ENCODE data around the gene DNPEP. TPM values are rescaled to one million over a fixed set of nuclear protein-coding genes. Genes with fewer than 3 reads are reported as not detected.

Gene DNPEP
- total RNA-seq, 4 donors from 2014 or later: 44.9 to 102 (median 61.6) TPM

DNA sequence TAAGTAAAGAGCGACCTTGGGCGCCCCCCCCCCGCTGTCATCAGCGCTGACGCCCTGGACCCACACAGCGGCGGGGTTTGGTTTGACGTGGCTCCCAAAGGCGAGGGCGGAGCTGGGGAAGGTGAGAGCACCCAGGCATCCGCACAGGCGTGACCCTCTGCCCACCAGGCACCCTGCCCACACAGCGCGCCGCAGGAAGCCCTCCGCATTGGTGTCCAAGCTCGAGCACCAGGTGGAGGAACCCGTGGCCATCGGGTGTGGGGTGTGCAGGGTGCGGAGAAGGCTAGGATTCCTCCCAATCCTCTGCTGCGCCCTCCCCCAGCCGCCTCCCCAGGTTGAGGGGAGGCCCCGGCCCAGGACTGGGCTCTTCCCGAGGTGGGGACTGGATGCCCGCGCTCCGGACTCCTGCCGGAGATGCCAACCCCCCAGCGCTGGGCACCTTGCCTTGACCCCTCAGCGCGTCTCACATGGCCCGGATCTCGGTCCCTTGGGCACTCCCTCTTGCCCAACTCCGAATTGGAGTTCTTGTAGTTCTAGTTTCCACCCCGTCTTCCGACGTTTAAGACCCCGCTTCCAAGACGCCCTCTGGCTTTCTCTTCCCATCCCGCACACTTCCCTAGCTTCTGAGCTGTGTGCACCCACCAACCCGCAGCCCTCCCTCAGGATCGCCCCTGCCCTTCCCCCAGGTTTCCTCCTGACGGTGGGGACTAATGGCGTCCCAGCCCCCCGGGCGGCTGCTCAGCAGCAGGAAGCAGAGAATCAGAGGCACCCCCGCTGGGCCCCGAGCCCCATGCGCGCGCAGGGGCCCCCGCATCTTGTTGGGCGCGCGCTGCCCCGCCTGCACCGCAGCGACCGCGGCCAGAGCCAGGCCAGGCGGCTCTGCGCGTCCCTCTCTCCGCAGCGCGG lies 29.3 kb downstream of the DNPEP start:
- Histone ChIP-seq H3K4me3 (peak overlapping the region in 2 of 4 donors; percentile 8 to 30), H3K36me3 (no peaks in the 10 kb centered on the region), H3K4me1 (peaks cover 11 to 14% (median 11%) of the 10 kb centered on the region in 4 donors), H3K27me3 (peaks cover 0 to 65% (median 22%) of the 10 kb centered on the region in 4 donors), H3K27ac (replicated peaks in 1 of 4) (no peak overlapping the region), H3K9me3 (no peaks in the 10 kb centered on the region)
- WGBS: 6% methylated on average over 38 of the region's 66 CpGs
- no peak for TF ChIP-seq POLR2AphosphoS5 (IDR thresholded peaks at IDR 0.05)
- no peak for TF ChIP-seq EP300 (IDR thresholded peaks at IDR 0.05)
- TF ChIP-seq, protein P1, sequence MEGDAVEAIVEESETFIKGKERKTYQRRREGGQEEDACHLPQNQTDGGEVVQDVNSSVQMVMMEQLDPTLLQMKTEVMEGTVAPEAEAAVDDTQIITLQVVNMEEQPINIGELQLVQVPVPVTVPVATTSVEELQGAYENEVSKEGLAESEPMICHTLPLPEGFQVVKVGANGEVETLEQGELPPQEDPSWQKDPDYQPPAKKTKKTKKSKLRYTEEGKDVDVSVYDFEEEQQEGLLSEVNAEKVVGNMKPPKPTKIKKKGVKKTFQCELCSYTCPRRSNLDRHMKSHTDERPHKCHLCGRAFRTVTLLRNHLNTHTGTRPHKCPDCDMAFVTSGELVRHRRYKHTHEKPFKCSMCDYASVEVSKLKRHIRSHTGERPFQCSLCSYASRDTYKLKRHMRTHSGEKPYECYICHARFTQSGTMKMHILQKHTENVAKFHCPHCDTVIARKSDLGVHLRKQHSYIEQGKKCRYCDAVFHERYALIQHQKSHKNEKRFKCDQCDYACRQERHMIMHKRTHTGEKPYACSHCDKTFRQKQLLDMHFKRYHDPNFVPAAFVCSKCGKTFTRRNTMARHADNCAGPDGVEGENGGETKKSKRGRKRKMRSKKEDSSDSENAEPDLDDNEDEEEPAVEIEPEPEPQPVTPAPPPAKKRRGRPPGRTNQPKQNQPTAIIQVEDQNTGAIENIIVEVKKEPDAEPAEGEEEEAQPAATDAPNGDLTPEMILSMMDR (IDR thresholded peaks at IDR 0.05): no peak
- no peak for TF ChIP-seq POLR2A (IDR thresholded peaks at IDR 0.05; ENCODE audit: low read depth)
- DNase-seq (ENCODE audit: extremely low spot score): no peak
- intact Hi-C loops (cut with DNase I): no loop called here

DNA sequence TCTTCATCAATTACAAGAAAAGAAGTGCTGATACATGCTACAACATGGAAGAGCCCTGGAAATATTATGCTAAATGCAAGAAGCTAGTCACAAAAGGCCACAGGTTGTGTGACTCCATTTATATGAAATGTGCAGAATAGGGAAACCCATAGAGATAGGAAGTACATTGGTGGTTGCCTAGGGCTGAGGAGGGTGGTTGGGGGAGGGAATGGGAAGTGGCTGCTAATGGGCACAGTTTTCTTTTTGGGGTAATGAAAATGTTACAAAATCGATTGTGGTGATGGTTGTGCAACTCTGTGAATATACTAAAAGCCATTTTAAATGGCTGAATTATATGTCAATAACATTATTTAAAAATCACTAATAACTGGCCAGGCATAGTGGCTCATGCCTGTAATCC lies 30.9 kb downstream of the DNPEP start:
- H3K9me3 ChIP-seq: no peaks in the 10 kb centered on the region
- H3K27ac ChIP-seq (replicated peaks in 1 of 4): no peak overlapping the region
- intact Hi-C loops (cut with DNase I): no loop called here
- peaks cover 11 to 14% (median 11%) of the 10 kb centered on the region in 4 donors for H3K4me1 ChIP-seq
- DNase-seq (ENCODE audit: extremely low spot score): no peak
- TF ChIP-seq, protein P1 (IDR thresholded peaks at IDR 0.05): no peak
- no peak for TF ChIP-seq POLR2A (IDR thresholded peaks at IDR 0.05; ENCODE audit: low read depth)
- TF ChIP-seq EP300 (IDR thresholded peaks at IDR 0.05): no peak
- no peak for TF ChIP-seq POLR2AphosphoS5 (IDR thresholded peaks at IDR 0.05)
- WGBS: 86% methylated on average over 1 of the region's 1 CpG
- peaks cover 0 to 81% (median 22%) of the 10 kb centered on the region in 4 donors for H3K27me3 ChIP-seq
- no peaks in the 10 kb centered on the region for H3K36me3 ChIP-seq
- H3K4me3 ChIP-seq: no peak overlapping the region

DNA sequence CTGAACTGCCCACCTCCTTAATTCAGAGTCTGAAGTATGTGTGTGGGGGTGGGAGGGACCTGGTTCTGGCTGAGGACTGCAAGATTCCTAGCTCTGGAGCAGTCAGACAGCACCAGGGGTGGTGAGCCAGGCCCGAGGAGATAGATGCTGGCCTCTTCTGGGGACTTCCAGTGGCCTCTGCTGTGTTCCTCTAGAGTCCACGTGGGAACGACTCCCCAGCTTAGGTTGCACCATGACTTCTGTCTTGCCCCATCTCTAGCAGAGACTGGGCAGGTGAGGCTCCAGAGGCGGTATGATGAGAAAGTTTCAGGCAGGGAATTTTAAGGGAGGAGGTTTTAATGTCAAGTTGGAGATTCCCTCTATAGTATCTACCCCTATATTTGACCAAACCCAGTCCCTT lies 33.1 kb downstream of the DNPEP start:
- Histone ChIP-seq H3K4me1 (peaks cover 11 to 14% (median 11%) of the 10 kb centered on the region in 4 donors), H3K27me3 (peaks cover 0 to 96% (median 19%) of the 10 kb centered on the region in 4 donors)
- intact Hi-C loops (cut with DNase I): no loop called here

DNA sequence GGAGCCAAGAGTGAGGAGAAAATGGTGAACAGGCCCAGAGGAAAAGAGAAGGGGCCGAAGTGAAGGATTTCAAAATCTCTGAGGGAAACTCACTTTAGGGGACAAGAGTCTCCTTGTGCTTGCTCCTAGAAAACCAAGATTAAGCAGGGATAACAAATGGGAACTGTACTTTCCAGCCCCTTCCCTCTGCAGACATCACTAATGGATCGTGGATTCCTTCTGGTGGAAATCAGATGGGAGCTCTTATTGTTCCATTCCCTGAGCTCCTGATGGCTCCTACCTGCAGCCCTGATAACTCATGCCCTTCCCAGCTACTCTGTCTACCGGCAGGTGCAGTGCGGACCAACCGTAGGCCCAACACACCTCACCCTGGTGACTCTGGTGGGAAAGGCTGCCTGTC lies 34.6 kb downstream of the DNPEP start:
- no peak for DNase-seq (ENCODE audit: extremely low spot score)
- Histone ChIP-seq H3K9me3 (no peaks in the 10 kb centered on the region), H3K27ac (replicated peaks in 1 of 4) (no peak overlapping the region), H3K27me3 (peaks cover 0 to 94% (median 10%) of the 10 kb centered on the region in 4 donors), H3K4me3 (no peak overlapping the region), H3K4me1 (peaks cover 2 to 5% (median 4%) of the 10 kb centered on the region in 4 donors), H3K36me3 (no peaks in the 10 kb centered on the region)
- 93% methylated on average over 2 of the region's 5 CpGs for WGBS
- intact Hi-C loops (cut with DNase I): no loop called here
- TF ChIP-seq EP300 (IDR thresholded peaks at IDR 0.05): no peak
- no peak for TF ChIP-seq POLR2A (IDR thresholded peaks at IDR 0.05; ENCODE audit: low read depth)
- no peak for TF ChIP-seq POLR2AphosphoS5 (IDR thresholded peaks at IDR 0.05)
- TF ChIP-seq, protein P1 (IDR thresholded peaks at IDR 0.05): no peak

More for the DNA sequence above, 33.1 kb downstream of the DNPEP start:
- Histone ChIP-seq H3K27ac (replicated peaks in 1 of 4) (no peak overlapping the region), H3K36me3 (no peaks in the 10 kb centered on the region), H3K9me3 (no peaks in the 10 kb centered on the region), H3K4me3 (no peak overlapping the region)
- no peak for DNase-seq (ENCODE audit: extremely low spot score)
- 83% methylated on average over 3 of the region's 4 CpGs for WGBS
- TF ChIP-seq POLR2AphosphoS5 (IDR thresholded peaks at IDR 0.05) (no peak), POLR2A (IDR thresholded peaks at IDR 0.05; ENCODE audit: low read depth) (no peak), EP300 (IDR thresholded peaks at IDR 0.05) (no peak)
- TF ChIP-seq, protein P1 (IDR thresholded peaks at IDR 0.05): no peak

All from esophagus muscularis mucosa (tissue), 4 donors.